ENCODE data around the gene CASTOR1. TPM values are rescaled to one million over a fixed set of nuclear protein-coding genes. Genes with fewer than 3 reads are reported as not detected.

Gene CASTOR1
- total RNA-seq, 1 donor from 2014 or later = 55.9 TPM

DNA sequence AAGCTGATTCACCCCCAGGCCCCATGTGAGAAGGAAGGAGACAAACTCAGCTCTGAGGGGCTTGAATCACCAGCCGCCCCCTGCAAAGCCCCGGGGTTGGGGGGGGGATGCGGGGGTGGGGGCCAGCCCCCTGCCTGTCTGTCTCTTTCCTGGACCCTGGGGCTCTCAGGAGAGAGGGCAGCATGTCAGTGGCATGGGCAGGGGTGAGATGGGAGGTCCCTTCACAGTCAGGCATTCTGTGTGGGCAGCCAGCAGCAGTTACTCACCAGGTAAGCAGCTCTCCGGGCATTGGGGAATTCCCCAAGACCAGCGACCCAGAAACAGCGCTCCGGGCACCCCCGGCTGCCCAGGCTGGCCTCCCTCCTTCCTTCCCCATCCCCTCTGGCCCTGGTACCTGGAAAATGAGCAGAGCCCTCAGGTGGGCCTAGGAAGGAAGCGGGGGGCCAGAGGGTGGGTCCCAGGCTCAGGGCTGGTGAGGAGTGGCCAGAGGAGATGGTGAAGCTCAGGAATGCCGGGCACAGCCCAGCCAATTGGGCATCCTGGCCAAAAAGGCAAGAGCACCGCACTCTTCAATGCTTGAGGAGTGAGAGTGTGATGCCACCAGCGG, 38.5 kb downstream of the CASTOR1 start:
- no peak overlapping the region for H3K27ac ChIP-seq
- no peaks in the 10 kb centered on the region for H3K36me3 ChIP-seq
- H3K4me3 ChIP-seq = no peak overlapping the region
- TF ChIP-seq, protein P1, sequence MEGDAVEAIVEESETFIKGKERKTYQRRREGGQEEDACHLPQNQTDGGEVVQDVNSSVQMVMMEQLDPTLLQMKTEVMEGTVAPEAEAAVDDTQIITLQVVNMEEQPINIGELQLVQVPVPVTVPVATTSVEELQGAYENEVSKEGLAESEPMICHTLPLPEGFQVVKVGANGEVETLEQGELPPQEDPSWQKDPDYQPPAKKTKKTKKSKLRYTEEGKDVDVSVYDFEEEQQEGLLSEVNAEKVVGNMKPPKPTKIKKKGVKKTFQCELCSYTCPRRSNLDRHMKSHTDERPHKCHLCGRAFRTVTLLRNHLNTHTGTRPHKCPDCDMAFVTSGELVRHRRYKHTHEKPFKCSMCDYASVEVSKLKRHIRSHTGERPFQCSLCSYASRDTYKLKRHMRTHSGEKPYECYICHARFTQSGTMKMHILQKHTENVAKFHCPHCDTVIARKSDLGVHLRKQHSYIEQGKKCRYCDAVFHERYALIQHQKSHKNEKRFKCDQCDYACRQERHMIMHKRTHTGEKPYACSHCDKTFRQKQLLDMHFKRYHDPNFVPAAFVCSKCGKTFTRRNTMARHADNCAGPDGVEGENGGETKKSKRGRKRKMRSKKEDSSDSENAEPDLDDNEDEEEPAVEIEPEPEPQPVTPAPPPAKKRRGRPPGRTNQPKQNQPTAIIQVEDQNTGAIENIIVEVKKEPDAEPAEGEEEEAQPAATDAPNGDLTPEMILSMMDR (IDR thresholded peaks at IDR 0.05) = no peak
- intact Hi-C loops (cut with DNase I) = no loop called here
- peaks cover under 1 to 13% of the 10 kb centered on the region in 2 donors for H3K4me1 ChIP-seq
- H3K27me3 ChIP-seq = peaks cover 2% of the 10 kb centered on the region
- no peaks in the 10 kb centered on the region for H3K9me3 ChIP-seq
- no peak for DNase-seq (ENCODE audit: low spot score in 2 of 2)

DNA sequence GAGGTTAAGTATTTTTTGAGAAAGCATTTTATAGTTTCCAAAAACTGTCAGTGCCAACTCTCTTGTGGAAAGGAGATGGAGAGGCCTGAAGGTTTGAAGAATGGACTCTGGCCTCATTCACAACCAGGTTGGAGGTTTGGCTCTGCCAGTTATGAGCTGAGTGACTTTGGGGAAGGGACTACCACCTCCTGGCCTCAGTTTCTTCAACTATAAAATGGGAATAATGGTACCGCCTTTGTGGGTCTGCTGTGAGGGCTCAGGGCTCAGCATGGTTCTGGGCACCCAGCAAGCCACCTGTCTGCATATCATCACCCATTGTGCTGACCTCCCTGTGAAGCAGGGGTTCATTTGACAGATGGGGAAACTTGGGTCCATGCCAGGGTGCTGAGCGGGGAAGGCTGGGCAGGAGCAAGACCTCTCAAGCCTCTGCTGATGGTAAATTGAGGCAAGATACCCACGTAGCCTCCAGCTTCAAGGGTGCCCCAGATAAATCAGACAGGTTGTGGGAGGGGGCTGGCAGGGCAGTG, 39.2 kb downstream of the CASTOR1 start:
- intact Hi-C loops (cut with DNase I) = no loop called here
- no peaks in the 10 kb centered on the region for H3K36me3 ChIP-seq
- H3K4me1 ChIP-seq = peaks cover 0 to 15% of the 10 kb centered on the region in 2 donors
- no peak overlapping the region for H3K4me3 ChIP-seq
- H3K27me3 ChIP-seq = peaks cover 3% of the 10 kb centered on the region
- DNase-seq (ENCODE audit: low spot score in 2 of 2) = no peak
- no peaks in the 10 kb centered on the region for H3K9me3 ChIP-seq
- TF ChIP-seq, protein P1 (IDR thresholded peaks at IDR 0.05) = no peak
- H3K27ac ChIP-seq = no peak overlapping the region

DNA sequence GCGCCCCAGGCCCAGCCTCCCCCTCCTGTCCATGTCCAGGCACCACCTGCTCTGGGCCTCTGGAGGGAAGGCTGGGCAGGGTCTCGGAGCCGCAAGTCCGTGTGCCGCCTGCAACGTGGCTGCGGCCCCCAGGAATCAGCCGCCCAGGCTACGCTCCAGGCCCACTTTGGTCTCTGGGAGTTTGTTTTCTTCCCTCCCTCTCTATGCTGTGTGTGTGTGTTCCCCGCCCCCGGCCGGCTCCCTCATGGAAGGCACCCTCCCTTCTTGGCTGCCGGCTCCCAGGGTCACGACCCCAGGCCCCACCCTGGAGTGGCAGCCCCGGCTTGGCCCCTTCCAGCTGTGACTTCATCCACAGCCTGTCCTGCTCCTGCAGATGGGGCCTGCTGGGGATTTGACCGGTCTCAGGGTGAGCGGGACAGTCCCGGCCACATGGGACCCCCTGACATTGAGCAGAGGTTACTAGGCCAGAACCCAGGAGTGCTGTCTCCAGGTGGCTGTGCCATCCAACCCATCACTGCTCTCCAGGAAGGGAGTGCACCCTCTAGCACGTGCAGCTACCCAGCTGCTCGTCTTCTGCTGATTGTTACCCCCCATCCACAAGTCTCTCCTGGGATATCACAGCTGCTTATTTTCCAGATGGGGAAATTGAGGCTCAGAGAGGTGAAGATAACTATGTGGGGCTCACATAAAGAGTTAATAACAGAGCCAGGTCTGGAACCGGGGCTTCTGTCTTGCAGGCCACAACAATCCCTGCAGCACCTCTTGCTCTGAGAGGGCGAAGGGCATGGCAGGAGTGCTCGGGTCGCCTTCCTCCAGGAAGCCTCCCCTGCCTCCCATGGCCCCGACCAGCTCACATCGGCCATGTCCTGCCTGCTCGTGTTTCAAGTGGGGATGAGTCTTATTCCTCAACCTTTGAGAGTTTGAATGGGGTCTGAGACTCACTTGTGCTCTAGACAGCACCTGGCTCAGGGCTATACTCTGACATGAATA, 40.0 kb downstream of the CASTOR1 start:
- Histone ChIP-seq H3K4me1 (peaks cover 0 to 15% of the 10 kb centered on the region in 2 donors), H3K4me3 (no peak overlapping the region), H3K27me3 (peaks cover 3% of the 10 kb centered on the region), H3K9me3 (no peaks in the 10 kb centered on the region), H3K36me3 (no peaks in the 10 kb centered on the region), H3K27ac (no peak overlapping the region)
- no peak for DNase-seq (ENCODE audit: low spot score in 2 of 2)
- TF ChIP-seq, protein P1 (IDR thresholded peaks at IDR 0.05) = no peak
- intact Hi-C loops (cut with DNase I) = no loop called here

DNA sequence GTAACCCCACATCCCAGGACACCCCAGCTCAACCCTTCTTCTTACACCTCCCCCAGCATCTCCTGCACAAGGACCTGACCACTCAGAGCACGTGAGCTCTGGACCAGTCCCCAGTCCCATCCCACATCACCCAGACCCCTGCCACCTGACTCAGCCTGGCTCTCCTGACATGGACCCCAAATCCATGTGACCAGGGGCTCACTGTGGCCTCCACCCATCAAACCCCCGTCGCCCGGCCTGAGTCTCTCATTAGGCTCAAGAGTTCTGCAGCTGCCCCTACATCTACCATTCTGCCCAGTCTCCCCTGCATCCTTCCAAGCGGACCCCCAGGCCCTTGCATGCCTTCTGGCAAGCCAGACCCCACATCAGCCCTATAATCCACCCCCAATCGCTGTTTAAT, 40.8 kb downstream of the CASTOR1 start:
- TF ChIP-seq, protein P1 (IDR thresholded peaks at IDR 0.05) = no peak
- peaks cover 3% of the 10 kb centered on the region for H3K27me3 ChIP-seq
- H3K4me1 ChIP-seq = peaks cover 0 to 12% of the 10 kb centered on the region in 2 donors
- DNase-seq (ENCODE audit: low spot score in 2 of 2) = no peak
- H3K36me3 ChIP-seq = no peaks in the 10 kb centered on the region
- H3K9me3 ChIP-seq = no peaks in the 10 kb centered on the region
- no peak overlapping the region for H3K4me3 ChIP-seq
- intact Hi-C loops (cut with DNase I) = no loop called here
- H3K27ac ChIP-seq = no peak overlapping the region

DNA sequence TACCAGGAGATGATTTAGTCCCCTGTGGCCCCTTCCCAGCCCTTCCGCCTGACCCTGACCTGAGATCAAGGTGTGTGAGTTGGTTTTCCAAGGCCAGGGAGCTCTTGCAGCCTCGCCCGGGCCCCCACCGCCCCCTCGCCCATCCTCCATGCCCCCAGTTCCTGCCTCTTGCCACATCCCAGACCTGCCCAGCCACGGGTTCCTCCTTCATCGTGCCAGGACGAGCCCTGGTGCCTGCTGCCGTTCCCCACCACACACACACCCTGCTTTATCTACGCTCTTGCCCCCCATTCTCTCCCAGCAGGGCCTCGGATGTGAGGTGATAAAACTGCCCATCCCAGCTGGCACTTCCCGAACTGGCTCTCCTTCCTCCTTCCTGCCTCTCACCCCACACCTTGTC, 41.3 kb downstream of the CASTOR1 start:
- H3K27me3 ChIP-seq = peaks cover 3% of the 10 kb centered on the region
- intact Hi-C loops (cut with DNase I) = no loop called here

More for the DNA sequence above, 41.3 kb downstream of the CASTOR1 start:
- Histone ChIP-seq H3K4me3 (no peak overlapping the region), H3K9me3 (no peaks in the 10 kb centered on the region), H3K36me3 (no peaks in the 10 kb centered on the region), H3K4me1 (peaks cover 0 to 9% of the 10 kb centered on the region in 2 donors), H3K27ac (no peak overlapping the region)
- TF ChIP-seq, protein P1 (IDR thresholded peaks at IDR 0.05) = no peak
- no peak for DNase-seq (ENCODE audit: low spot score in 2 of 2)
